Measurements from ENCODE around the gene TRIM67. TPM values are rescaled to one million over a fixed set of nuclear protein-coding genes. Genes with fewer than 3 reads are reported as not detected.
A peak's percentile ranks its signal among the peaks of the same experiment; 100 is the strongest.

TRIM67 gene
- total RNA-seq, 1 donor from 2014 or later = not detected

GRCh38 chr1:231162970-231163829 lies 1.3 kb downstream of the TRIM67 start:
- Histone ChIP-seq H3K4me2 (peak overlapping the region; percentile 89), H3K9ac (no peak overlapping the region), H3K27ac (no peak overlapping the region), H3F3A (ENCODE audit: low read depth) (peaks cover 11% of the 10 kb centered on the region), H3K4me1 (peaks cover 18% of the 10 kb centered on the region), H3K9me3 (ENCODE audit: low read depth) (no peaks in the 10 kb centered on the region), H3K27me3 (peaks cover 89% of the 10 kb centered on the region), H3K36me3 (no peaks in the 10 kb centered on the region), H3K4me3 (peak overlapping the region; percentile 46), H4K20me1 (ENCODE audit: low read depth) (peaks cover 41% of the 10 kb centered on the region), H3K79me2 (ENCODE audit: low read depth) (no peaks in the 10 kb centered on the region), H2AFZ (replicated peaks) (no peak overlapping the region)
- Mint-ChIP-seq H3K9me3 (no peaks in the 10 kb centered on the region), H3K4me3 (peak overlapping the region; percentile 73), H3K27me3 (ENCODE audit: insufficient read depth, low read depth) (peaks cover 50% of the 10 kb centered on the region), H3K4me1 (peaks cover 4% of the 10 kb centered on the region), H3K36me3 (no peaks in the 10 kb centered on the region), H3K27ac (no peak overlapping the region)
- peak; percentile 80 for TF ChIP-seq EZH2 (IDR thresholded peaks at IDR 0.05)
- peak; percentile 90 for TF ChIP-seq EZH2phosphoT487 (IDR thresholded peaks at IDR 0.05)
- TF ChIP-seq CTCF (IDR thresholded peaks at IDR 0.05) = no peak
- peak; percentile 60 for DNase-seq (ENCODE audit: low spot score)

- Histone ChIP-seq H3K9me3 (ENCODE audit: low read depth) (no peaks in the 10 kb centered on the region), H3K27ac (no peak overlapping the region), H3K4me3 (no peak overlapping the region), H3K9ac (no peak overlapping the region), H3K79me2 (ENCODE audit: low read depth) (no peaks in the 10 kb centered on the region), H3K27me3 (peaks cover 82% of the 10 kb centered on the region), H3K36me3 (no peaks in the 10 kb centered on the region), H4K20me1 (ENCODE audit: low read depth) (peaks cover 41% of the 10 kb centered on the region), H3F3A (ENCODE audit: low read depth) (peaks cover 11% of the 10 kb centered on the region), H3K4me1 (peaks cover 18% of the 10 kb centered on the region), H2AFZ (replicated peaks) (no peak overlapping the region), H3K4me2 (no peak overlapping the region)
- DNase-seq (ENCODE audit: low spot score) = no peak
- TF ChIP-seq EZH2 (IDR thresholded peaks at IDR 0.05) (peak; percentile 0), EZH2phosphoT487 (IDR thresholded peaks at IDR 0.05) (no peak)
- Mint-ChIP-seq H3K27ac (no peak overlapping the region), H3K36me3 (no peaks in the 10 kb centered on the region), H3K9me3 (no peaks in the 10 kb centered on the region), H3K27me3 (ENCODE audit: insufficient read depth, low read depth) (peaks cover 47% of the 10 kb centered on the region), H3K4me3 (peak overlapping the region; percentile 80), H3K4me1 (peaks cover 4% of the 10 kb centered on the region)
Observed at GRCh38 chr1:231163830-231164427, 2.1 kb downstream of the TRIM67 start.

- H3K27me3 Mint-ChIP-seq (ENCODE audit: insufficient read depth, low read depth) = peaks cover 37% of the 10 kb centered on the region
- peaks cover 18% of the 10 kb centered on the region for H3K4me1 ChIP-seq
Observed at GRCh38 chr1:231165371-231165770, 3.5 kb downstream of the TRIM67 start.

More at GRCh38 chr1:231165371-231165770, 3.5 kb downstream of the TRIM67 start:
- no peak overlapping the region for H3K4me2 ChIP-seq
- no peak for DNase-seq (ENCODE audit: low spot score)
- H3K27ac ChIP-seq = no peak overlapping the region
- Mint-ChIP-seq H3K36me3 (no peaks in the 10 kb centered on the region), H3K4me1 (peaks cover 4% of the 10 kb centered on the region), H3K27ac (no peak overlapping the region), H3K9me3 (no peaks in the 10 kb centered on the region), H3K4me3 (no peak overlapping the region)
- H3F3A ChIP-seq (ENCODE audit: low read depth) = peaks cover 11% of the 10 kb centered on the region
- H4K20me1 ChIP-seq (ENCODE audit: low read depth) = peaks cover 40% of the 10 kb centered on the region
- H3K9ac ChIP-seq = no peak overlapping the region
- no peak overlapping the region for H2AFZ ChIP-seq (replicated peaks)
- H3K4me3 ChIP-seq = no peak overlapping the region
- H3K36me3 ChIP-seq = no peaks in the 10 kb centered on the region
- no peaks in the 10 kb centered on the region for H3K79me2 ChIP-seq (ENCODE audit: low read depth)
- no peaks in the 10 kb centered on the region for H3K9me3 ChIP-seq (ENCODE audit: low read depth)
- H3K27me3 ChIP-seq = peaks cover 67% of the 10 kb centered on the region
- TF ChIP-seq EZH2 (IDR thresholded peaks at IDR 0.05) (no peak), EZH2phosphoT487 (IDR thresholded peaks at IDR 0.05) (no peak), CTCF (IDR thresholded peaks at IDR 0.05) (no peak)
